K562 (cell line): ENCODE measurements around the gene RACK1. TPM values are rescaled to one million over a fixed set of nuclear protein-coding genes. Genes with fewer than 3 reads are reported as not detected.
A peak's percentile ranks its signal among the peaks of the same experiment; 100 is the strongest.

Experiments used
- ATF1 ChIP-seq, 2 experiments: fragments of 450-650 bp in 1 of 2; IDR thresholded peaks; 2 replicates each; pipeline ENCODE4 v1.6.1; 2016; ENCODE audit warnings: missing compliant biosample characterization in 1 of 2, missing genetic modification characterization in 1 of 2
- DPF2 ChIP-seq: fragments of 450-650 bp; IDR thresholded peaks from 2 replicates; pipeline ENCODE4 v1.6.1; 2016
- E2F3 ChIP-seq: fragments of 250-450 bp; sonication (Bioruptor Pico); IDR thresholded peaks from 2 replicates; pipeline ENCODE4 v1.4.0; 2020; ENCODE audit warnings: mild to moderate bottlenecking
- EGR1 ChIP-seq: fragments of 450-650 bp; conservative IDR thresholded peaks from 2 replicates; pipeline ENCODE4 v1.6.1; 2017; ENCODE audit warnings: mild to moderate bottlenecking
- EHMT2 ChIP-seq: fragments of 450-650 bp; IDR thresholded peaks from 2 replicates; pipeline ENCODE4 v1.6.1; 2018; ENCODE audit warnings: antibody characterized with exemption
- MCM3 ChIP-seq: fragments of 450-650 bp; IDR thresholded peaks from 2 replicates; pipeline ENCODE4 v1.6.1; 2016
- NFATC3 ChIP-seq: fragments of 450-650 bp; IDR thresholded peaks from 2 replicates; pipeline ENCODE4 v1.6.1; 2017; ENCODE audit warnings: mild to moderate bottlenecking
- POLR2AphosphoS5 ChIP-seq: IDR thresholded peaks from 2 replicates; pipeline ENCODE4 v1.6.1; 2011; ENCODE audit warnings: mild to moderate bottlenecking, low read depth, low read length, moderate library complexity; ENCODE audit not compliant: control insufficient read depth, insufficient read depth
- POLR2H ChIP-seq: IDR thresholded peaks from 2 replicates; pipeline ENCODE4 v1.6.1; 2016; ENCODE audit warnings: missing genetic modification characterization, low read depth, mild to moderate bottlenecking, control low read depth, missing compliant biosample characterization, moderate library complexity
- SMAD3 ChIP-seq: fragments of 450-650 bp; formaldehyde crosslinking; conservative IDR thresholded peaks from 2 replicates; pipeline ENCODE4 v1.4.0; 2020; ENCODE audit warnings: mild to moderate bottlenecking
- SMARCA5 ChIP-seq: fragments of 450-650 bp; IDR thresholded peaks from 2 replicates; pipeline ENCODE4 v1.6.1; 2016
- XRCC5 ChIP-seq: fragments of 200-400 bp; formaldehyde crosslinking; IDR thresholded peaks from 2 replicates; pipeline ENCODE4 v1.6.1; 2017; ENCODE audit warnings: low read depth, mild to moderate bottlenecking, low read length
- ZNF121 ChIP-seq: sonication (generic); formaldehyde crosslinking; conservative IDR thresholded peaks from 2 replicates; pipeline ENCODE4 v1.8.0; 2022; ENCODE audit warnings: missing genetic modification reagents
- polyA plus RNA-seq, 8 experiments: library from polyadenylated mRNA; depleted of rRNA in 4 of 8; stranded (reverse) in 5 of 8; unstranded in 3 of 8; fragments of >200 nt; fragmentation: Nextera tagmentation in 2 of 8; fragmentation: Illumina TruSeq in 1 of 8; extraction: Ambion mirVana in 2 of 8; extraction: Trizol in 1 of 8; gene quantifications; 2 replicates each; pipeline versions ENCODE4 v1.2.1 to v1.2.3, GENCODE V29; 2011 to 2014; ENCODE audit warnings: inconsistent platforms in 1 of 8, missing spikeins in 1 of 8
- total RNA-seq, 7 experiments: library from RNA; depleted of rRNA in 6 of 7; stranded (reverse); fragments of >200 nt in 6 of 7; fragmentation: Illumina TruSeq in 2 of 7; extraction: Trizol in 2 of 7; gene quantifications; 2 replicates each; pipeline versions ENCODE4 v1.2.1 to v1.2.3, GENCODE V29; 2011 to 2021; ENCODE audit warnings: low replicate concordance in 1 of 7
- TF ChIP-seq, protein P1 (sequence below): fragments of 200-800 bp; sonication (Bioruptor generic); IDR thresholded peaks from 2 replicates; pipeline ENCODE4 v1.6.1; 2017; ENCODE audit warnings: missing genetic modification characterization, missing compliant biosample characterization
- TF ChIP-seq, protein P2 (sequence below): fragments of 450-650 bp; IDR thresholded peaks from 2 replicates; pipeline ENCODE4 v1.6.1; 2016; ENCODE audit warnings: low read depth
- TF ChIP-seq, protein P3 (sequence below): fragments of 450-650 bp; IDR thresholded peaks from 2 replicates; pipeline ENCODE4 v1.6.1; 2017; ENCODE audit warnings: antibody characterized with exemption, mild to moderate bottlenecking

The RACK1 gene
- total and polyA plus RNA-seq, 9 of the 15 experiments (the other 6 are each of a cell fraction or from before 2014, with no cell fraction given) = 2,303 to 5,311 (median 3,833) TPM

DNA sequence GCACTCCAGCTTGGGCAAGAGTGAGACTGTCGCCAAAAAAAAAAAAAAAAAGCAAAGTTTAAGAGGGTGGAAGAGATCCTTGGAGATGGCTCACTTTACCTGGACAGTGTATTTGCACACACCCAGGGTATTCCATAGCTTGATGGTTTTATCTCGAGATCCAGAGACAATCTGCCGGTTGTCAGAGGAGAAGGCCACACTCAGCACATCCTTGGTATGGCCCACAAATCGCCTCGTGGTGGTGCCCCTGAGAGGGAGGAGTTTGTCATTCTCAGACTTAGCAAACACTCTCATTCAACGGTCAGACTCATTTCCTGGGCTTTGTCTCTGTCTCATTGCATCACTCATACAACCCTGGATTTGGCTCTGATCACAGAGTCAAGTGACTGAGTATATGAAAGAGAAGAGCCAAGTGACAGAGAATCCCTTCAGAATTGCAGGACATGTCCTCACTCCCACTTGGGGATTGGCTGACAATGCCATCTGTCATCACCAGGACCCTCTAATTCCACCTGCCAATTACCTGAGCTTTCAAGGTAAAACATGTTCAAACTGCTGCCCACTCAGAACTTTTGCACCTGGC lies 2.2 kb downstream of the RACK1 start (continued):
- TF ChIP-seq, protein P1, sequence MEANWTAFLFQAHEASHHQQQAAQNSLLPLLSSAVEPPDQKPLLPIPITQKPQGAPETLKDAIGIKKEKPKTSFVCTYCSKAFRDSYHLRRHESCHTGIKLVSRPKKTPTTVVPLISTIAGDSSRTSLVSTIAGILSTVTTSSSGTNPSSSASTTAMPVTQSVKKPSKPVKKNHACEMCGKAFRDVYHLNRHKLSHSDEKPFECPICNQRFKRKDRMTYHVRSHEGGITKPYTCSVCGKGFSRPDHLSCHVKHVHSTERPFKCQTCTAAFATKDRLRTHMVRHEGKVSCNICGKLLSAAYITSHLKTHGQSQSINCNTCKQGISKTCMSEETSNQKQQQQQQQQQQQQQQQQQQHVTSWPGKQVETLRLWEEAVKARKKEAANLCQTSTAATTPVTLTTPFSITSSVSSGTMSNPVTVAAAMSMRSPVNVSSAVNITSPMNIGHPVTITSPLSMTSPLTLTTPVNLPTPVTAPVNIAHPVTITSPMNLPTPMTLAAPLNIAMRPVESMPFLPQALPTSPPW (CRISPR knock-in tag) = no peak
- 0 out of 2 replicates have a peak, but pooled peaks have one; percentile 5 for TF ChIP-seq SMAD3 (CRISPR knock-in tag)
- TF ChIP-seq E2F3 (CRISPR knock-in tag) = no peak
- TF ChIP-seq, protein P2, sequence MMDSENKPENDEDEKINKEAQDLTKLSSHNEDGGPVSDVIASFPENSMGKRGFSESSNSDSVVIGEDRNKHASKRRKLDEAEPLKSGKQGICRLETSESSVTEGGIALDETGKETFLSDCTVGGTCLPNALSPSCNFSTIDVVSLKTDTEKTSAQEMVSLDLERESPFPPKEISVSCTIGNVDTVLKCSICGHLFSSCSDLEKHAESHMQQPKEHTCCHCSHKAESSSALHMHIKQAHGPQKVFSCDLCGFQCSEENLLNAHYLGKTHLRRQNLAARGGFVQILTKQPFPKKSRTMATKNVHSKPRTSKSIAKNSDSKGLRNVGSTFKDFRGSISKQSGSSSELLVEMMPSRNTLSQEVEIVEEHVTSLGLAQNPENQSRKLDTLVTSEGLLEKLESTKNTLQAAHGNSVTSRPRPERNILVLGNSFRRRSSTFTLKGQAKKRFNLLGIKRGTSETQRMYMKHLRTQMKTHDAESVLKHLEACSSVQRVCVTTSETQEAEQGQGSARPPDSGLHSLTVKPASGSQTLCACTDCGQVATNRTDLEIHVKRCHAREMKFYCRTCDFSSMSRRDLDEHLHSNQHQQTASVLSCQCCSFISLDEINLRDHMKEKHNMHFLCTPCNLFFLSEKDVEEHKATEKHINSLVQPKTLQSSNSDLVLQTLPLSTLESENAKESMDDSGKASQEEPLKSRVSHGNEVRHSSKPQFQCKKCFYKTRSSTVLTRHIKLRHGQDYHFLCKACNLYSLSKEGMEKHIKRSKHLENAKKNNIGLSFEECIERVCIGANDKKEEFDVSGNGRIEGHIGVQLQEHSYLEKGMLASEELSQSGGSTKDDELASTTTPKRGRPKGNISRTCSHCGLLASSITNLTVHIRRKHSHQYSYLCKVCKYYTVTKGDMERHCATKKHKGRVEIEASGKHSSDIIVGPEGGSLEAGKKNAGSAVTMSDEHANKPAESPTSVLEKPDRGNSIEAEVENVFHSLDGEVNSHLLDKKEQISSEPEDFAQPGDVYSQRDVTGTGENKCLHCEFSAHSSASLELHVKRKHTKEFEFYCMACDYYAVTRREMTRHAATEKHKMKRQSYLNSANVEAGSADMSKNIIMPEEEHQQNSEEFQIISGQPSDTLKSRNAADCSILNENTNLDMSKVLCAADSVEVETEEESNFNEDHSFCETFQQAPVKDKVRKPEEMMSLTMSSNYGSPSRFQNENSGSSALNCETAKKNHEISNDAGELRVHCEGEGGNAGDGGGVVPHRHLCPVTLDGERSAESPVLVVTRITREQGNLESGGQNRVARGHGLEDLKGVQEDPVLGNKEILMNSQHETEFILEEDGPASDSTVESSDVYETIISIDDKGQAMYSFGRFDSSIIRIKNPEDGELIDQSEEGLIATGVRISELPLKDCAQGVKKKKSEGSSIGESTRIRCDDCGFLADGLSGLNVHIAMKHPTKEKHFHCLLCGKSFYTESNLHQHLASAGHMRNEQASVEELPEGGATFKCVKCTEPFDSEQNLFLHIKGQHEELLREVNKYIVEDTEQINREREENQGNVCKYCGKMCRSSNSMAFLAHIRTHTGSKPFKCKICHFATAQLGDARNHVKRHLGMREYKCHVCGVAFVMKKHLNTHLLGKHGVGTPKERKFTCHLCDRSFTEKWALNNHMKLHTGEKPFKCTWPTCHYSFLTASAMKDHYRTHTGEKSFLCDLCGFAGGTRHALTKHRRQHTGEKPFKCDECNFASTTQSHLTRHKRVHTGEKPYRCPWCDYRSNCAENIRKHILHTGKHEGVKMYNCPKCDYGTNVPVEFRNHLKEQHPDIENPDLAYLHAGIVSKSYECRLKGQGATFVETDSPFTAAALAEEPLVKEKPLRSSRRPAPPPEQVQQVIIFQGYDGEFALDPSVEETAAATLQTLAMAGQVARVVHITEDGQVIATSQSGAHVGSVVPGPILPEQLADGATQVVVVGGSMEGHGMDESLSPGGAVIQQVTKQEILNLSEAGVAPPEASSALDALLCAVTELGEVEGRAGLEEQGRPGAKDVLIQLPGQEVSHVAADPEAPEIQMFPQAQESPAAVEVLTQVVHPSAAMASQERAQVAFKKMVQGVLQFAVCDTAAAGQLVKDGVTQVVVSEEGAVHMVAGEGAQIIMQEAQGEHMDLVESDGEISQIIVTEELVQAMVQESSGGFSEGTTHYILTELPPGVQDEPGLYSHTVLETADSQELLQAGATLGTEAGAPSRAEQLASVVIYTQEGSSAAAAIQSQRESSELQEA = no peak
- 0 out of 2 replicates have a peak, but pooled peaks have one; percentile 19 for TF ChIP-seq POLR2AphosphoS5
- TF ChIP-seq EHMT2 = no peak
- TF ChIP-seq XRCC5 = peak; percentile 23; the same call in 1 of the 2 replicates
- TF ChIP-seq EGR1 = no peak
- 0 out of 2 replicates have a peak, but pooled peaks have one; percentile 10 for TF ChIP-seq DPF2
- TF ChIP-seq SMARCA5 = no peak
- TF ChIP-seq ATF1 (CRISPR knock-in tag; IDR thresholded peaks at IDR 0.05) = no peak
- 0 out of 2 replicates have a peak, but pooled peaks have one; percentile 11 for TF ChIP-seq ATF1 (tag; IDR thresholded peaks at IDR 0.05)
- TF ChIP-seq POLR2H (tag) = 0 out of 2 replicates have a peak, but pooled peaks have one; percentile 21
- no peak for TF ChIP-seq MCM3
- no peak for TF ChIP-seq ZNF121 (CRISPR knock-in tag)
- TF ChIP-seq, protein P3, sequence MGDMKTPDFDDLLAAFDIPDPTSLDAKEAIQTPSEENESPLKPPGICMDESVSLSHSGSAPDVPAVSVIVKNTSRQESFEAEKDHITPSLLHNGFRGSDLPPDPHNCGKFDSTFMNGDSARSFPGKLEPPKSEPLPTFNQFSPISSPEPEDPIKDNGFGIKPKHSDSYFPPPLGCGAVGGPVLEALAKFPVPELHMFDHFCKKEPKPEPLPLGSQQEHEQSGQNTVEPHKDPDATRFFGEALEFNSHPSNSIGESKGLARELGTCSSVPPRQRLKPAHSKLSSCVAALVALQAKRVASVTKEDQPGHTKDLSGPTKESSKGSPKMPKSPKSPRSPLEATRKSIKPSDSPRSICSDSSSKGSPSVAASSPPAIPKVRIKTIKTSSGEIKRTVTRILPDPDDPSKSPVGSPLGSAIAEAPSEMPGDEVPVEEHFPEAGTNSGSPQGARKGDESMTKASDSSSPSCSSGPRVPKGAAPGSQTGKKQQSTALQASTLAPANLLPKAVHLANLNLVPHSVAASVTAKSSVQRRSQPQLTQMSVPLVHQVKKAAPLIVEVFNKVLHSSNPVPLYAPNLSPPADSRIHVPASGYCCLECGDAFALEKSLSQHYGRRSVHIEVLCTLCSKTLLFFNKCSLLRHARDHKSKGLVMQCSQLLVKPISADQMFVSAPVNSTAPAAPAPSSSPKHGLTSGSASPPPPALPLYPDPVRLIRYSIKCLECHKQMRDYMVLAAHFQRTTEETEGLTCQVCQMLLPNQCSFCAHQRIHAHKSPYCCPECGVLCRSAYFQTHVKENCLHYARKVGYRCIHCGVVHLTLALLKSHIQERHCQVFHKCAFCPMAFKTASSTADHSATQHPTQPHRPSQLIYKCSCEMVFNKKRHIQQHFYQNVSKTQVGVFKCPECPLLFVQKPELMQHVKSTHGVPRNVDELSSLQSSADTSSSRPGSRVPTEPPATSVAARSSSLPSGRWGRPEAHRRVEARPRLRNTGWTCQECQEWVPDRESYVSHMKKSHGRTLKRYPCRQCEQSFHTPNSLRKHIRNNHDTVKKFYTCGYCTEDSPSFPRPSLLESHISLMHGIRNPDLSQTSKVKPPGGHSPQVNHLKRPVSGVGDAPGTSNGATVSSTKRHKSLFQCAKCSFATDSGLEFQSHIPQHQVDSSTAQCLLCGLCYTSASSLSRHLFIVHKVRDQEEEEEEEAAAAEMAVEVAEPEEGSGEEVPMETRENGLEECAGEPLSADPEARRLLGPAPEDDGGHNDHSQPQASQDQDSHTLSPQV = 0 out of 2 replicates have a peak, but pooled peaks have one; percentile 37
- no peak for TF ChIP-seq NFATC3
